ENCODE data around the gene MTFR1L. TPM values are rescaled to one million over a fixed set of nuclear protein-coding genes. Genes with fewer than 3 reads are reported as not detected.

The MTFR1L gene
- 44.4 TPM for total RNA-seq (2013)
- polyA plus RNA-seq (10 to 100 TPM; 67.3 to 73.5 (median 69.9) TPM), polyA minus RNA-seq (11.8 and 17.2 TPM in 2 replicates), total RNA-seq (5.6 to 28.5 (median 17.6) reads per million in 11 experiments)

DNA sequence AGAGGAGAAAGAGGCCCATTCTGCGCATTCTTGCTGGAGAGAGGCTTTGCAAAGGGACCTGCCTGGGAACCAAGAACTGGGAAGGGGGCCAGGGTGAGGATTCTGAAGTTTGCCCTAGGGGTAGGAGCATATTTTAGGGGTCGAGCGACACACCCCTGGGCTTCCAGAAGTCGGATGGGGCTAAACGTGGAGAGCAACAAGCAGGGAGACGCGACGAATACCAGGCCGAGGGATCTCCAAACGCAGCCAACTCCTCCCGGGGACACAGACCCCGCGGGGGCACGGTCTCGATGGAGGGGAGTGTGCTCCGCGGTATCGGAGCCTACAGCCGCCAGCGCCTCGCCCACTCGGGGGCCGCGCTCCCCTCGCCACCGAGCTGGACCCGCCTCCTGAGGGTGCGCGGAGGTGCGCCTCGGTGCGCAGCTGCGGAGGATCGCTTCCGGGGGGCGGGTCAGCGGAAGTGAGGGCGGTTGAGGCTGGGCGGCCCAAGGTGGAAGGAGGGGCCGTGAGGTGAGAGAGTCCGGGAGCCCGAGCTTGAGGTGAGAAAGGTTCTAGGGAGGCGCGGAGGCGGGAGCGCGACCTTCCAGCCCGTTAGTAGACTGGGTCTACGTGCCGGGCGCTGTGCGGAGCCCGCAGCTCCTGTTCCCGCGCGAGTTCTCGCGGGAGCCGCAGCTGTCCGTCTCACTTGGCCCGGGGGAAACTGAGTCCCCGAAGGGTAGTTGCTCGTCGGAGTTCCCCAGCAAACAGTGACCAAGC is at the start of gene MTFR1L:
TSS of gene MTFR1L (plus strand) at position 464 of the 756 bp plus-strand sequence. CDS start 3,151 bp downstream, outside the sequence.
- Histone ChIP-seq H3K79me2 (ENCODE audit: insufficient read depth, low read length) (peaks cover 48% of the 10 kb centered on the region), H3K27ac (ENCODE audit: low read depth in 1 of 2, low read length in 2 of 2) (peak within 1 kb of the TSS; percentile 82 to 87), H4K20me1 (ENCODE audit: insufficient read depth, low read length) (peaks cover 31% of the 10 kb centered on the region), H3K9me3 (replicated peaks in 1 of 2; ENCODE audit: control insufficient read depth in 1 of 2, insufficient read depth in 1 of 2, low read length in 2 of 2) (no peaks in the 10 kb centered on the region), H3K36me3 (replicated peaks in 1 of 2; ENCODE audit: control insufficient read depth in 1 of 2, insufficient read depth in 2 of 2, low read length in 2 of 2) (peaks cover 19 to 30% of the 10 kb centered on the region in 2 donors), H3K4me1 (ENCODE audit: control insufficient read depth in 1 of 2, insufficient read depth in 2 of 2, low read length in 2 of 2) (peaks cover 20 to 33% of the 10 kb centered on the region in 2 donors), H3K4me2 (replicated peaks; ENCODE audit: extremely low read depth, low read length, poor library complexity, severe bottlenecking) (peak within 1 kb of the TSS; percentile 99), H3K9ac (ENCODE audit: insufficient read depth, low read length, poor library complexity, severe bottlenecking) (peak within 1 kb of the TSS; percentile 95), H2AFZ (ENCODE audit: insufficient read depth, low read depth, low read length, poor library complexity, severe bottlenecking) (peak within 1 kb of the TSS; percentile 98), H3K27me3 (ENCODE audit: control insufficient read depth in 2 of 2, insufficient read depth in 2 of 2, low read length in 2 of 2) (no peaks in the 10 kb centered on the region), H3K4me3 (replicated peaks in 1 of 3; ENCODE audit: low read depth in 2 of 3, low read length in 3 of 3) (peak within 1 kb of the TSS; percentile 70 to 93 (median 88))
- peak within 1 kb of the TSS; percentile 97 to 98 for H3K4me3 Mint-ChIP-seq
- H3K27me3 Mint-ChIP-seq (ENCODE audit: low read depth in 3 of 3), result peaks cover 0 to 4% (median 3%) of the 10 kb centered on the region in 3 donors
- WGBS (ENCODE audit: insufficient coverage), result under 1% methylated on average over 63 of the region's 64 CpGs
- intact Hi-C loops (cut with micrococcal nuclease), result loop anchor here in 1 of 2 donors (2.0 to 5.0 kb wide), 2 partner anchors 38 to 179 kb away; partner anchors contain the start of genes AUNIP and PAFAH2
- peaks cover 25 to 41% of the 10 kb centered on the region in 2 donors for H3K36me3 Mint-ChIP-seq
- DNase-seq, result peak; percentile 51 to 75 (median 58)
- peaks cover 36% of the 10 kb centered on the region for H3K4me1 Mint-ChIP-seq
- H3K9me3 Mint-ChIP-seq, result peaks cover 0 to 2% (median 0%) of the 10 kb centered on the region in 7 donors
- no peak for TF ChIP-seq CTCF (IDR thresholded peaks at IDR 0.05)
- H3K27ac Mint-ChIP-seq, result peak within 1 kb of the TSS; percentile 91 to 98 (median 95)

DNA sequence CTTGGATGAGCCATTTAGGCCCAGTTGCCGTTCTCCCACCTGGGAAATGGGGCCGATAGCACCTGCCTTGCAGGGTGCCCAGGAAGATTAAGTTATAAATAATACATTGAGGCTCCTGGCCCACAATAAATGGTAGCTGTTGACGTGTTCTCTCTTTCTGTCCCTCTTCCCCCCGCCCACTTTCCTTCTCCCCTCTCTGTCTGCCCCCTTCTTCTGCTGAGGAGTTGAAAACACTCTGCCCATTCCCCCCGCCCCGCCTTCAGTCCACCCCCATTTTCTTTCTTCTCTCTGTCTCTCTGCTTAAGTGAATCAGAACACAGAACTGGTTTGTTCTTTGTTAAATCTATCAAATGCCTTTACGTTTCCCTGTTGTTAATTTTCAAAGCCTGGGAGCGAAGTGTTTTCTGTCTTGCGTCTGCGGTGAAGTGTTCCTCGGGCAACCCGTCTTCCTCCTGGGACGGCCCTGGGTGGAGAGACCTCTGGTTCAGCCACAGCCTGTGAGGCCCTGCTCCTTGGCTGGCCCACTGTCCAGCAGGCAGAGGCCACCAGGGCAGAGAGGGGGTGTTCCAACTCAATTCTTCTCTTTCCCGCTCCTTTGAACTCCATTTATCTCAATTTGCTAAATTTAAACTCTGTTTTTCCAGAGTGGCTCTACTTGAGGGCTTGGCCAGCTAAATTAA is 49.1 kb upstream of the MTFR1L start:
- Histone ChIP-seq H3K4me2 (replicated peaks; ENCODE audit: extremely low read depth, low read length, poor library complexity, severe bottlenecking) (no peak overlapping the region), H4K20me1 (ENCODE audit: insufficient read depth, low read length) (no peaks in the 10 kb centered on the region), H3K4me1 (ENCODE audit: control insufficient read depth in 1 of 2, insufficient read depth in 2 of 2, low read length in 2 of 2) (no peaks in the 10 kb centered on the region), H3K9me3 (replicated peaks in 1 of 2; ENCODE audit: control insufficient read depth in 1 of 2, insufficient read depth in 1 of 2, low read length in 2 of 2) (no peaks in the 10 kb centered on the region), H2AFZ (ENCODE audit: insufficient read depth, low read depth, low read length, poor library complexity, severe bottlenecking) (no peak overlapping the region), H3K27me3 (ENCODE audit: control insufficient read depth in 2 of 2, insufficient read depth in 2 of 2, low read length in 2 of 2) (no peaks in the 10 kb centered on the region), H3K36me3 (replicated peaks in 1 of 2; ENCODE audit: control insufficient read depth in 1 of 2, insufficient read depth in 2 of 2, low read length in 2 of 2) (peaks cover 9 to 23% of the 10 kb centered on the region in 2 donors), H3K79me2 (ENCODE audit: insufficient read depth, low read length) (no peaks in the 10 kb centered on the region), H3K27ac (ENCODE audit: low read depth in 1 of 2, low read length in 2 of 2) (no peak overlapping the region), H3K4me3 (replicated peaks in 1 of 3; ENCODE audit: low read depth in 2 of 3, low read length in 3 of 3) (no peak overlapping the region), H3K9ac (ENCODE audit: insufficient read depth, low read length, poor library complexity, severe bottlenecking) (no peak overlapping the region)
- peaks cover 3 to 25% (median 8%) of the 10 kb centered on the region in 3 donors for H3K27me3 Mint-ChIP-seq (ENCODE audit: low read depth in 3 of 3)
- H3K27ac Mint-ChIP-seq, result peak overlapping the region in 2 of 7 donors; percentile 9 to 39
- peaks cover 0 to 2% (median 0%) of the 10 kb centered on the region in 7 donors for H3K9me3 Mint-ChIP-seq
- WGBS (ENCODE audit: insufficient coverage), result 57% methylated on average over 9 of the region's 14 CpGs
- peaks cover 34 to 47% of the 10 kb centered on the region in 2 donors for H3K36me3 Mint-ChIP-seq
- TF ChIP-seq CTCF (IDR thresholded peaks at IDR 0.05), result no peak
- H3K4me3 Mint-ChIP-seq, result peak overlapping the region in 1 of 2 donors; percentile 13
- no peak for DNase-seq
- peaks cover 26% of the 10 kb centered on the region for H3K4me1 Mint-ChIP-seq
- intact Hi-C loops (cut with micrococcal nuclease), result no loop called here
